HG03432 (cell line): ENCODE measurements around the gene HECTD1.
"Not testable (repeated sequence)": the region's sequence is repeated elsewhere in the genome, so short reads cannot be mapped to it uniquely, and the experiment has no call there.

ENCODE experiments used
- ATAC-seq: cut with Tn5 transposase; IDR thresholded peaks from one replicate; pipeline ENCODE4 v1.9.1; 2021; ENCODE audit warnings: mild to moderate bottlenecking, moderate library complexity; ENCODE audit not compliant: unreplicated experiment

HECTD1 gene

DNA sequence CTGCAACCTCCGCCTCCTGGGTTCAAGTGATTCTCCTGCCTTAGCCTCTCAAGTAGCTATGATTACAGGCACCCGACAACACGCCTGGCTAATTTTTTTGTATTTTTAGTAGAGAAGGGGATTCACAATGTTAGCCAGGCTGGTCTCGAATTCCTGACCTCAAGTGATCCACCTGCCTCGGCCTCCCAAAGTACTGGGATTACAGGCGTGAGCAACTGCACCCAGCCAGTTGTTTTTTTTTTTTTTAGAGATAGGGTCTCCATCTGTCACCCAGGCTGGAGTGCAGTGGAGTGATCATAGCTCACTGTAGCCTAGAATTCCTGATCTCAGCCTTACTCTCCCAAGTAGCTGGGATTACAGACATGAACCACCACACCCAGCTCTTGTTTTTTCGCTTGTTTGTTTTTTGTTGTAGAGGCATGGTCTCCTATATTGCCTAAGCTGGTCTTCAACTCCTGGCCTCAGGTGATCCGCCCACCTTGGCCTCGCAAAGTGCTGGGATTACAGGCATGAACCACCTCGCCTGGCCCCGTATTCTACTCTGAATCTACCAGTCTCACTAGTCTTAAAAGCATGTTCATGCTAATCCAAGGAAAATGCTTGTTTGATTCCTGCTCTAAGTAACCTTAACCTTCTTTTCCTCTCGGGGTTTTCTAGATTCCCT lies 149.8 kb downstream of the HECTD1 start:
- no peak for ATAC-seq

DNA sequence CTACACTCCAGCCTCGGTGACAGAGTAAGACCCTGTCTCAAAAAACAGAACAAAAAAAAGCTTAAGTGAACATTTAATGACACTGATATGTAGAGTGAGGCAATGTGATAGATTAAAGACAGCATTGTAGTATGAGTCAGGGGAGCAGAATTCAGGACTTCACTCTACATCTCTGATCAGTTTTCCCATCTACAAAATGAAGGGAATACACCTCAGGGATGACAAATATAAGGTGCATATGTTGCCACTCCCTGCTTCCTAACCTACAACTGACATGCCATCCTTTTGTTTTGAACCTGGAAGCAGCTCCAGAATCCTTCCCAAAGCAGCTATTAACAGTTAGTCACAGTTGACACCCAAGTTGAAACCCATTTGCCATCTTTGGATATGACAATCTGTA lies 150.6 kb downstream of the HECTD1 start:
- no peak for ATAC-seq

DNA sequence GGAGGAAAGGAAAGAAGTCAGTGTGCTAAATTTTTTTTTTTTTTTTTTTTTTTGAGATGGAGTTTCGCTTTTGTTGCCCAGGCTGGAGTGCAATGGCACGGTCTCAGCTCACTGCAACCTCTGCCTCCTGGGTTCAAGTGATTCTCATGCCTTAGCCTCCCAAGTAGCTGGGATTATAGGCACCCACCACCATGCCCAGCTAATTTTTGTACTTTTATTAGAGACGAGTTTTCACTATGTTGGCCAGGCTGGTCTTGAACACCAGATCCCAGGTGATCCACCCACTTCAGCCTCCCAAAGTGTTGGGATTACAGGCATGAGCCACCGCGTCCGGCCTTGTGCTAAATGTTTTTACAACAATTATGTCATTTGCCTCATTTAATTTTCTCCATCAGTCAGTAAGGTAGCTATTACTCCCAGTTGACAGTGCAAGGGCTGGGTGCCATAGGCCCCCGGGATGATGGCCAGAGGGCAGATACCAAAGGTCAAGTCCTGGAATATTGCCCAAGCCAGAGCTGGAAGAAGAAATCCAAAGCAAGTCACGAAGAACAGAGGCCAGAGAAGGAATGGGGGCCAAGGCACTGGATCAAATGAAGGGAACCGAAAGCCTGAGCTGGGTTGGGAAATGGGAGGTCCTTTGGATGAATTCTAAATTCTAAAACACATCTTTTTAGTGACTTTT lies 154.5 kb downstream of the HECTD1 start:
- not testable (repeated sequence) for ATAC-seq

GRCh38 chr14:31051511-31051910 lies 156.1 kb downstream of the HECTD1 start:
- no peak for ATAC-seq

DNA sequence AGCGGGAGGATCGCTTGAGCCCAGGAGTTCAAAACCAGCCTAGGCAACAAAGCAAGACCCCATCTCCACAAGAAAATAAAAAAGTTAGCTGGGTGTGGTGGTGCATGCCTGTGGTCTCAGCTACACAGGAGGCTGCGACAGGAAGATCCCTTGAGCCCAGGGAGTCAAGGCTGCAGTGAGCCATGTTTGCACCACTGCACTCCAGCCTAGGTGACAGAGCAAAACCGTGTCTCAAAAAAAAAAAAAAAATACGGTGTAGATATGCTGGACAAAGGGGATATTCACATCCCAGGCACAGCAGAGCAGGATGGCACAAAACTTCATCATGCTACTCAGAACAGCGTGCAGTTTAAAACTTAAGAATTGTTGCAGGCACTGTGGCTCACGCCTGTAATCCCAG lies 156.6 kb downstream of the HECTD1 start:
- no peak for ATAC-seq
